H9 (cell line): Measurements from ENCODE around the gene SVOP. TPM values are rescaled to one million over a fixed set of nuclear protein-coding genes. Genes with fewer than 3 reads are reported as not detected.

Source experiments
- DNase-seq: peaks from one replicate; pipeline ENCODE4 v3.0.0-alpha.2; 2017
- H2AFZ ChIP-seq: one replicate; pipeline ENCODE4 v1.6.1; 2013; ENCODE audit warnings: mild to moderate bottlenecking, low read length, control low read depth, moderate library complexity
- H2AK5ac ChIP-seq: 2 replicates; pipeline ENCODE4 v1.6.1; 2013; ENCODE audit warnings: low read length, control low read depth, mixed read lengths; ENCODE audit not compliant: insufficient read length
- H2BK120ac ChIP-seq: one replicate; pipeline ENCODE4 v1.6.1; 2013; ENCODE audit warnings: low read depth, mild to moderate bottlenecking, low read length, control low read depth, inconsistent platforms; ENCODE audit not compliant: poor library complexity, severe bottlenecking
- H2BK12ac ChIP-seq: 2 replicates; pipeline ENCODE4 v1.6.1; 2013; ENCODE audit warnings: low read length, control low read depth, mixed read lengths, low read depth; ENCODE audit not compliant: insufficient read length
- H2BK15ac ChIP-seq: 2 replicates; pipeline ENCODE4 v1.6.1; 2013; ENCODE audit warnings: low read depth, low read length, control low read depth
- H2BK20ac ChIP-seq: one replicate; pipeline ENCODE4 v1.6.1; 2013; ENCODE audit warnings: low read depth, mild to moderate bottlenecking, low read length, control low read depth, inconsistent platforms; ENCODE audit not compliant: poor library complexity, severe bottlenecking
- H2BK5ac ChIP-seq: 2 replicates; pipeline ENCODE4 v1.6.1; 2013; ENCODE audit warnings: low read length, control low read depth, mixed read lengths; ENCODE audit not compliant: insufficient read length
- H3K14ac ChIP-seq: 2 replicates; pipeline ENCODE4 v1.6.1; 2013; ENCODE audit warnings: low read length, control low read depth; ENCODE audit not compliant: insufficient read depth
- H3K18ac ChIP-seq: 2 replicates; pipeline ENCODE4 v1.6.1; 2013; ENCODE audit warnings: low read depth, mild to moderate bottlenecking, mixed read lengths, low read length, control low read depth; ENCODE audit not compliant: insufficient read length
- H3K23ac ChIP-seq: 2 replicates; pipeline ENCODE4 v1.6.1; 2013; ENCODE audit warnings: low read length, control low read depth, mixed read lengths, low read depth; ENCODE audit not compliant: insufficient read length
- H3K23me2 ChIP-seq: 2 replicates; pipeline ENCODE4 v1.6.1; 2013; ENCODE audit warnings: low read depth, mild to moderate bottlenecking, mixed read lengths, low read length, control low read depth; ENCODE audit not compliant: insufficient read length, poor library complexity, severe bottlenecking
- H3K27ac ChIP-seq: 2 replicates; pipeline ENCODE4 v1.5.1; 2013; ENCODE audit warnings: low read length, control low read depth, mixed read lengths, low read depth; ENCODE audit not compliant: insufficient read length
- H3K27me3 ChIP-seq: 2 replicates; pipeline ENCODE4 v1.6.1; 2013; ENCODE audit warnings: low read length, control low read depth, inconsistent platforms; ENCODE audit not compliant: insufficient read depth
- H3K4ac ChIP-seq: 2 replicates; pipeline ENCODE4 v1.6.1; 2013; ENCODE audit warnings: low read depth, mild to moderate bottlenecking, control low read depth, inconsistent platforms, low read length, moderate library complexity
- H3K4me1 ChIP-seq: 2 replicates; pipeline ENCODE4 v1.6.1; 2013; ENCODE audit warnings: low read length, control low read depth, inconsistent platforms; ENCODE audit not compliant: insufficient read depth
- H3K4me2 ChIP-seq: 2 replicates; pipeline ENCODE4 v1.6.1; 2013; ENCODE audit warnings: low read length, control low read depth, mixed read lengths; ENCODE audit not compliant: insufficient read length, insufficient read depth
- H3K56ac ChIP-seq: 2 replicates; pipeline ENCODE4 v1.6.1; 2013; ENCODE audit warnings: low read depth, mild to moderate bottlenecking, mixed read lengths, low read length, control low read depth; ENCODE audit not compliant: insufficient read length
- H3K79me1 ChIP-seq: 2 replicates; pipeline ENCODE4 v1.6.1; 2013; ENCODE audit warnings: low read depth, mild to moderate bottlenecking, moderate library complexity, low read length, control low read depth, inconsistent platforms; ENCODE audit not compliant: insufficient read depth, poor library complexity, severe bottlenecking
- H3K79me2 ChIP-seq: 2 replicates; pipeline ENCODE4 v1.6.1; 2013; ENCODE audit warnings: low read length, control low read depth, inconsistent platforms; ENCODE audit not compliant: insufficient read depth
- H3K9ac ChIP-seq: 2 replicates; pipeline ENCODE4 v1.6.1; 2013; ENCODE audit warnings: low read length, control low read depth, mixed read lengths; ENCODE audit not compliant: insufficient read length; ENCODE audit errors: extremely low read depth
- H3K9me3 ChIP-seq: one replicate; pipeline ENCODE4 v1.6.1; 2013; ENCODE audit warnings: low read depth, low read length, inconsistent platforms; ENCODE audit not compliant: control insufficient read depth
- H3T11ph ChIP-seq: one replicate; pipeline ENCODE4 v1.6.1; 2013; ENCODE audit warnings: mild to moderate bottlenecking, low read length, control low read depth, inconsistent platforms
- H4K20me1 ChIP-seq: one replicate; pipeline ENCODE4 v1.6.1; 2013; ENCODE audit not compliant: control insufficient read depth, insufficient read length, insufficient read depth
- H4K5ac ChIP-seq: 2 replicates; pipeline ENCODE4 v1.6.1; 2013; ENCODE audit warnings: low read depth, mild to moderate bottlenecking, mixed read lengths, low read length, control low read depth; ENCODE audit not compliant: insufficient read length
- H4K8ac ChIP-seq: replicated peaks from 2 replicates; pipeline ENCODE4 v1.6.1; 2013; ENCODE audit warnings: low read length, control low read depth, mixed read lengths, low read depth; ENCODE audit not compliant: insufficient read length
- H4K91ac ChIP-seq: 2 replicates; pipeline ENCODE4 v1.6.1; 2013; ENCODE audit warnings: low read depth, mild to moderate bottlenecking, moderate library complexity, mixed read lengths, low read length, control low read depth; ENCODE audit not compliant: insufficient read length
- H3K27ac Mint-ChIP-seq, 3 experiments: 2 replicates in 2 of 3; 3 replicates in 1 of 3; pipeline ENCODE4 v1.8.0; 2020 to 2021; ENCODE audit warnings: mixed read lengths in 3 of 3, mild to moderate bottlenecking in 1 of 3, moderate library complexity in 1 of 3
- H3K27me3 Mint-ChIP-seq: 2 replicates; pipeline ENCODE4 v1.8.0; 2021; ENCODE audit warnings: low read depth, mild to moderate bottlenecking, moderate library complexity, mixed read lengths
- H3K36me3 Mint-ChIP-seq, 3 experiments: 2 replicates in 2 of 3; 3 replicates in 1 of 3; pipeline ENCODE4 v1.8.0; 2020 to 2021; ENCODE audit warnings: low read depth in 3 of 3, mixed read lengths in 3 of 3; ENCODE audit not compliant: insufficient read depth in 1 of 3
- H3K4me1 Mint-ChIP-seq, 2 experiments: 2 replicates each; pipeline ENCODE4 v1.8.0; 2020; ENCODE audit warnings: mixed read lengths in 2 of 2
- H3K4me3 Mint-ChIP-seq, 2 experiments: 2 replicates in 1 of 2; 3 replicates in 1 of 2; pipeline ENCODE4 v1.8.0; 2020 to 2021; ENCODE audit warnings: mild to moderate bottlenecking in 2 of 2, mixed read lengths in 2 of 2, moderate library complexity in 1 of 2
- H3K9me3 Mint-ChIP-seq, 2 experiments: 2 replicates in 1 of 2; 3 replicates in 1 of 2; pipeline ENCODE4 v1.8.0; 2020; ENCODE audit warnings: mild to moderate bottlenecking in 2 of 2, mixed read lengths in 2 of 2, moderate library complexity in 1 of 2
- WGBS: extraction: QIAGEN DNeasy Blood & Tissue Kit; methylation state at CpG from one replicate; pipeline ENCODE4 v1.1.7; 2013; ENCODE audit warnings: missing lambda C conversion rate, low lambda C conversion rate, mixed read lengths; ENCODE audit not compliant: insufficient read length; ENCODE audit errors: extremely low coverage; 5-methylcytosine and 5-hydroxymethylcytosine counted together
- total RNA-seq: library from RNA; stranded (reverse); gene quantifications from 2 replicates; pipeline ENCODE4 v1.2.1, GENCODE V29; 2021
- TF ChIP-seq, protein P1 (sequence below): fragments of 200-600 bp; sonication (generic); conservative IDR thresholded peaks from 3 replicates; pipeline ENCODE4 v1.8.0; 2021; ENCODE audit warnings: antibody characterized with exemption, mild to moderate bottlenecking

SVOP gene
- total RNA-seq, 1 experiment from 2014 or later: 0.15 TPM

DNA sequence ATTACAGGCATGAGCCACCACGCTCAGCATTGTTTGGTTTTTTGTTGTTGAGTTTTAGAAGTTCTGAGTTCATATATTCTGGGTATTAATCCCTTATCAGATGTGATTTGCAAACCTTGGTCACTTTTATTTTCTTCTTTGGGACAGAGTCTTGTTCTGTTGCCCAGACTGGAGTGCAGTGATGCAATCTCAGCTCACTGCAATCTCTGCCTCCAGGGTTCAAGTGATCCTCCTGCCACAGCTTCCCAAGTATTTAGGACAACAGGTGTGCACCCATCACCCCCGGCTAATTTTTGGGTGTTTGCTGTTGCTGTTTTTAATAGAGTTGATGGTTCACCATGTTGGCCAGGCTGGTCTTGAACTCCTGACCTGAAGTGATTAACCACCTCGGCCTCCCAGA is 43.3 kb upstream of the SVOP start:
- no peak overlapping the region for H3K27ac ChIP-seq
- no peak overlapping the region for H2BK120ac ChIP-seq
- no peaks in the 10 kb centered on the region for H4K20me1 ChIP-seq
- Mint-ChIP-seq H3K4me1 (peaks cover 2% of the 10 kb centered on the region in 2 experiments), H3K36me3 (peaks cover 0 to 12% (median 6%) of the 10 kb centered on the region in 3 experiments; a peak in 3 of 7 replicates), H3K9me3 (no peaks in the 10 kb centered on the region), H3K4me3 (no peak overlapping the region), H3K27me3 (no peaks in the 10 kb centered on the region), H3K27ac (no peak overlapping the region)
- no peak overlapping the region for H2BK12ac ChIP-seq
- no peak overlapping the region for H3K56ac ChIP-seq
- no peak overlapping the region for H3K4me2 ChIP-seq
- H3K9ac ChIP-seq: no peak overlapping the region
- H3K23me2 ChIP-seq: no peaks in the 10 kb centered on the region
- no peak overlapping the region for H3T11ph ChIP-seq
- H4K91ac ChIP-seq: no peak overlapping the region
- H3K4me1 ChIP-seq: no peaks in the 10 kb centered on the region
- H3K79me1 ChIP-seq: no peaks in the 10 kb centered on the region
- H4K5ac ChIP-seq: no peak overlapping the region
- H2BK20ac ChIP-seq: no peak overlapping the region
- H3K9me3 ChIP-seq: no peaks in the 10 kb centered on the region
- no peak overlapping the region for H3K23ac ChIP-seq
- DNase-seq: no peak
- H3K18ac ChIP-seq: no peak overlapping the region
- H2AFZ ChIP-seq: no peak overlapping the region
- H2AK5ac ChIP-seq: no peak overlapping the region
- no peak overlapping the region for H2BK5ac ChIP-seq
- no peaks in the 10 kb centered on the region for H3K27me3 ChIP-seq
- WGBS: no CpG with 5 or more reads among the region's 3 CpGs
- TF ChIP-seq, protein P1, sequence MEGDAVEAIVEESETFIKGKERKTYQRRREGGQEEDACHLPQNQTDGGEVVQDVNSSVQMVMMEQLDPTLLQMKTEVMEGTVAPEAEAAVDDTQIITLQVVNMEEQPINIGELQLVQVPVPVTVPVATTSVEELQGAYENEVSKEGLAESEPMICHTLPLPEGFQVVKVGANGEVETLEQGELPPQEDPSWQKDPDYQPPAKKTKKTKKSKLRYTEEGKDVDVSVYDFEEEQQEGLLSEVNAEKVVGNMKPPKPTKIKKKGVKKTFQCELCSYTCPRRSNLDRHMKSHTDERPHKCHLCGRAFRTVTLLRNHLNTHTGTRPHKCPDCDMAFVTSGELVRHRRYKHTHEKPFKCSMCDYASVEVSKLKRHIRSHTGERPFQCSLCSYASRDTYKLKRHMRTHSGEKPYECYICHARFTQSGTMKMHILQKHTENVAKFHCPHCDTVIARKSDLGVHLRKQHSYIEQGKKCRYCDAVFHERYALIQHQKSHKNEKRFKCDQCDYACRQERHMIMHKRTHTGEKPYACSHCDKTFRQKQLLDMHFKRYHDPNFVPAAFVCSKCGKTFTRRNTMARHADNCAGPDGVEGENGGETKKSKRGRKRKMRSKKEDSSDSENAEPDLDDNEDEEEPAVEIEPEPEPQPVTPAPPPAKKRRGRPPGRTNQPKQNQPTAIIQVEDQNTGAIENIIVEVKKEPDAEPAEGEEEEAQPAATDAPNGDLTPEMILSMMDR: no peak
- H4K8ac ChIP-seq: no peak overlapping the region
- no peak overlapping the region for H3K14ac ChIP-seq
- no peak overlapping the region for H2BK15ac ChIP-seq
- no peaks in the 10 kb centered on the region for H3K79me2 ChIP-seq
- no peak overlapping the region for H3K4ac ChIP-seq
